HCT116 (cell line): ENCODE results near the gene KMT2E. TPM values are rescaled to one million over a fixed set of nuclear protein-coding genes. Genes with fewer than 3 reads are reported as not detected.

Experiments used
- ATAC-seq: fragments of 200-7000 bp; cut with Tn5 transposase; 2 replicates; pipeline ENCODE4 v1.9.1; 2020; ENCODE audit warnings: mild to moderate bottlenecking, moderate library complexity
- BruUV-seq: library from RNA; stranded (reverse); fragments of 400-500 nt; replicated peaks from 2 replicates; lab custom pipeline; 2021; lab: Mats Ljungman, UMichigan
- CTCF ChIA-PET: fragments of 300-600 bp; sonication (Branson Sonifier 250); formaldehyde crosslinking; loops from one replicate; lab custom pipeline; 2021; ENCODE audit warnings: antibody characterized with exemption; lab: Charles Lee
- POLR2A ChIA-PET: fragments of 300-600, 350-600 bp; sonication (Branson Sonifier 250); formaldehyde crosslinking; loops from one replicate; lab custom pipeline; 2021; ENCODE audit warnings: antibody characterized with exemption; lab: Charles Lee
- RAD21 ChIA-PET, 2 experiments: fragments of 300-600 bp; sonication (Branson Sonifier 250); formaldehyde crosslinking; loops; one replicate each; lab custom pipeline; 2023; ENCODE audit warnings: low total read pairs in 2 of 2; ENCODE audit not compliant: uncharacterized antibody in 2 of 2, unreplicated experiment in 2 of 2, low non-redundant PET in 1 of 2; lab: Charles Lee
- DNase-seq: peaks from one replicate; pipeline ENCODE4 v3.0.0-alpha.2; 2010; ENCODE audit warnings: low read depth, low spot score
- H2AFZ ChIP-seq: fragments of 200-600 bp; shearing (Covaris generic), sonication (generic); 2 replicates; pipeline ENCODE4 v1.6.1; 2017; ENCODE audit warnings: low read depth, mixed run types, mixed read lengths, antibody characterized with exemption, low read length; ENCODE audit not compliant: poor library complexity, severe bottlenecking
- H3K27ac ChIP-seq: 2 replicates; pipeline ENCODE4 v1.5.1; 2012; ENCODE audit warnings: low read depth, low read length
- H3K27me3 ChIP-seq: fragments of 200-600 bp; sonication (generic); 2 replicates; pipeline ENCODE4 v1.6.1; 2016; ENCODE audit warnings: mixed run types, low read length, mixed read lengths; ENCODE audit not compliant: insufficient read depth
- H3K36me3 ChIP-seq, 2 experiments: fragments of 200-500 bp in 1 of 2; fragments of 200-600 bp in 1 of 2; sonication (Bioruptor generic) in 1 of 2; sonication (generic) in 1 of 2; 2 replicates each; pipeline versions ENCODE4 v1.5.1 to v1.6.1; 2014 to 2016; ENCODE audit warnings: low read length in 2 of 2, inconsistent platforms in 1 of 2, mixed read lengths in 1 of 2, mixed run types in 1 of 2; ENCODE audit not compliant: insufficient read depth in 2 of 2, control insufficient read depth in 1 of 2
- H3K4me1 ChIP-seq, 2 experiments: fragments of 200-600 bp in 1 of 2; sonication (generic) in 1 of 2; 2 replicates each; pipeline versions ENCODE4 v1.5.1 to v1.6.1; 2012 to 2017; ENCODE audit warnings: low read length in 2 of 2, inconsistent platforms in 1 of 2, mild to moderate bottlenecking in 1 of 2, mixed read lengths in 1 of 2, mixed run types in 1 of 2, moderate library complexity in 1 of 2; ENCODE audit not compliant: insufficient read depth in 2 of 2, control insufficient read depth in 1 of 2
- H3K4me2 ChIP-seq: fragments of 200-600 bp; sonication (generic); 2 replicates; pipeline ENCODE4 v1.6.1; 2017; ENCODE audit warnings: mixed run types, low read length, mixed read lengths
- H3K4me3 ChIP-seq, 2 experiments: fragments of 200-600 bp in 1 of 2; sonication (generic) in 1 of 2; replicated peaks in 1 of 2; 2 replicates each; pipeline ENCODE4 v1.5.1; 2011 to 2016; ENCODE audit warnings: low read length in 2 of 2, control low read depth in 1 of 2, low read depth in 1 of 2, mild to moderate bottlenecking in 1 of 2, mixed read lengths in 1 of 2, mixed run types in 1 of 2
- H3K79me2 ChIP-seq: fragments of 200-600 bp; sonication (generic); 2 replicates; pipeline ENCODE4 v1.6.1; 2017; ENCODE audit warnings: mild to moderate bottlenecking, mixed run types, low read length, moderate library complexity, mixed read lengths; ENCODE audit not compliant: insufficient read depth
- H3K9ac ChIP-seq: fragments of 200-600 bp; sonication (generic); 2 replicates; pipeline ENCODE4 v1.6.1; 2016; ENCODE audit warnings: low read length, mixed read lengths
- H3K9me2 ChIP-seq: fragments of 200-600 bp; sonication (generic), shearing (Covaris generic); 2 replicates; pipeline ENCODE4 v1.6.1; 2017; ENCODE audit warnings: mixed run types, mild to moderate bottlenecking, moderate library complexity; ENCODE audit not compliant: insufficient read depth
- H3K9me3 ChIP-seq, 2 experiments: fragments of 200-500 bp in 1 of 2; fragments of 200-600 bp in 1 of 2; sonication (Bioruptor generic) in 1 of 2; sonication (generic) in 1 of 2; 2 replicates each; pipeline ENCODE4 v1.6.1; 2014 to 2017; ENCODE audit warnings: low read length in 2 of 2, mixed read lengths in 2 of 2, inconsistent platforms in 1 of 2, low read depth in 1 of 2, mild to moderate bottlenecking in 1 of 2, mixed run types in 1 of 2, moderate library complexity in 1 of 2; ENCODE audit not compliant: control insufficient read depth in 1 of 2, insufficient read depth in 1 of 2
- H4K20me1 ChIP-seq: fragments of 200-600 bp; sonication (generic), shearing (Covaris generic); 2 replicates; pipeline ENCODE4 v1.6.1; 2017; ENCODE audit warnings: mixed run types, mild to moderate bottlenecking, moderate library complexity; ENCODE audit not compliant: insufficient read depth
- CEBPB ChIP-seq: IDR thresholded peaks from 2 replicates; pipeline ENCODE4 v1.6.1; 2012; ENCODE audit warnings: low read depth
- ELF1 ChIP-seq: IDR thresholded peaks from 2 replicates; pipeline ENCODE4 v1.6.1; 2012; ENCODE audit warnings: low read depth, borderline replicate concordance
- EZH2 ChIP-seq: fragments of 200-600 bp; sonication (generic); IDR thresholded peaks from 2 replicates; pipeline ENCODE4 v1.6.1; 2017; ENCODE audit warnings: antibody characterized with exemption, mixed run types
- EZH2phosphoT487 ChIP-seq: fragments of 200-600 bp; IDR thresholded peaks from 2 replicates; pipeline ENCODE4 v1.6.1; 2018; ENCODE audit warnings: antibody characterized with exemption, borderline replicate concordance
- FOSL1 ChIP-seq: IDR thresholded peaks from 2 replicates; pipeline ENCODE4 v1.6.1; 2012; ENCODE audit warnings: low read depth
- POLR2AphosphoS5 ChIP-seq: IDR thresholded peaks from 2 replicates; pipeline ENCODE4 v1.6.1; 2011; ENCODE audit warnings: mild to moderate bottlenecking, low read depth, low read length, moderate library complexity
- SP1 ChIP-seq: IDR thresholded peaks from 2 replicates; pipeline ENCODE4 v1.6.1; 2012; ENCODE audit warnings: low read depth
- SRF ChIP-seq: IDR thresholded peaks from 2 replicates; pipeline ENCODE4 v1.6.1; 2012; ENCODE audit warnings: low read depth
- intact Hi-C: fragments of 100-400 bp; cut with micrococcal nuclease; formaldehyde crosslinking; loops from 2 replicates; pipeline ENCODE4 v1.10.0; 2022
- total RNA-seq: library from RNA; stranded (reverse); gene quantifications from one replicate; pipeline ENCODE4 v1.2.1, GENCODE V29; 2021; ENCODE audit not compliant: unreplicated experiment
- TF ChIP-seq, protein P1 (sequence below): IDR thresholded peaks from 2 replicates; pipeline ENCODE4 v1.6.1; 2012; ENCODE audit warnings: low read depth
- TF ChIP-seq, protein P2 (sequence below): IDR thresholded peaks from 2 replicates; pipeline ENCODE4 v1.6.1; 2012

Gene KMT2E
- total RNA-seq, 1 experiment from 2014 or later = 39.8 TPM

DNA sequence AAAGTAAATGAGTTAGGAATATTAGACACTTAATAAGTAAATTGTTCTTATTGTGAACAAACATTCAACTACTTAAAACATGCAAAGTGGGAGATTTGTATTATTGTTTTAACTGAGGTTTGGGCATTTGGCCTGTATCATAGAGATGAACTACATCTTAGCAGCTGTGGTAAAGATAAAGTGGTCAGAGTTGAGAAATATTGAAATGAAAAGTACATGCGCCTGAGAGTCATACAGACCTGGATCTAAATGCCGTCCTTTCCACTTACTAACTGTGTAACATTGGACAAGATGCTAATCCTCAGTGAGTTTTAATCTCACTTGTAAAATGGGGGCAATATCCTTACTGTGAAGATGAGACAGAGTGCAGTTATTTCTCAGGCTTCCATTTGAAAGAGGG is 74.5 kb downstream of the KMT2E start:
- no peak overlapping the region for H3K9ac ChIP-seq
- CTCF ChIA-PET = no interaction called here
- no peaks in the 10 kb centered on the region for H3K9me3 ChIP-seq
- H4K20me1 ChIP-seq = 0 out of 2 replicates have a peak, but pooled peaks cover 3% of the 10 kb centered on the region
- H3K4me2 ChIP-seq = no peak overlapping the region
- TF ChIP-seq SRF (no peak), FOSL1 (no peak), EZH2 (no peak), CEBPB (no peak), POLR2AphosphoS5 (no peak), EZH2phosphoT487 (no peak), SP1 (no peak), ELF1 (no peak)
- TF ChIP-seq, protein P1, sequence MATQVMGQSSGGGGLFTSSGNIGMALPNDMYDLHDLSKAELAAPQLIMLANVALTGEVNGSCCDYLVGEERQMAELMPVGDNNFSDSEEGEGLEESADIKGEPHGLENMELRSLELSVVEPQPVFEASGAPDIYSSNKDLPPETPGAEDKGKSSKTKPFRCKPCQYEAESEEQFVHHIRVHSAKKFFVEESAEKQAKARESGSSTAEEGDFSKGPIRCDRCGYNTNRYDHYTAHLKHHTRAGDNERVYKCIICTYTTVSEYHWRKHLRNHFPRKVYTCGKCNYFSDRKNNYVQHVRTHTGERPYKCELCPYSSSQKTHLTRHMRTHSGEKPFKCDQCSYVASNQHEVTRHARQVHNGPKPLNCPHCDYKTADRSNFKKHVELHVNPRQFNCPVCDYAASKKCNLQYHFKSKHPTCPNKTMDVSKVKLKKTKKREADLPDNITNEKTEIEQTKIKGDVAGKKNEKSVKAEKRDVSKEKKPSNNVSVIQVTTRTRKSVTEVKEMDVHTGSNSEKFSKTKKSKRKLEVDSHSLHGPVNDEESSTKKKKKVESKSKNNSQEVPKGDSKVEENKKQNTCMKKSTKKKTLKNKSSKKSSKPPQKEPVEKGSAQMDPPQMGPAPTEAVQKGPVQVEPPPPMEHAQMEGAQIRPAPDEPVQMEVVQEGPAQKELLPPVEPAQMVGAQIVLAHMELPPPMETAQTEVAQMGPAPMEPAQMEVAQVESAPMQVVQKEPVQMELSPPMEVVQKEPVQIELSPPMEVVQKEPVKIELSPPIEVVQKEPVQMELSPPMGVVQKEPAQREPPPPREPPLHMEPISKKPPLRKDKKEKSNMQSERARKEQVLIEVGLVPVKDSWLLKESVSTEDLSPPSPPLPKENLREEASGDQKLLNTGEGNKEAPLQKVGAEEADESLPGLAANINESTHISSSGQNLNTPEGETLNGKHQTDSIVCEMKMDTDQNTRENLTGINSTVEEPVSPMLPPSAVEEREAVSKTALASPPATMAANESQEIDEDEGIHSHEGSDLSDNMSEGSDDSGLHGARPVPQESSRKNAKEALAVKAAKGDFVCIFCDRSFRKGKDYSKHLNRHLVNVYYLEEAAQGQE = no peak
- TF ChIP-seq, protein P2, sequence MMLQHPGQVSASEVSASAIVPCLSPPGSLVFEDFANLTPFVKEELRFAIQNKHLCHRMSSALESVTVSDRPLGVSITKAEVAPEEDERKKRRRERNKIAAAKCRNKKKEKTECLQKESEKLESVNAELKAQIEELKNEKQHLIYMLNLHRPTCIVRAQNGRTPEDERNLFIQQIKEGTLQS = no peak
- intact Hi-C loops = no loop called here
- DNase-seq (no peak), ATAC-seq (no peak)
- H3K9me2 ChIP-seq = no peaks in the 10 kb centered on the region
- RAD21 ChIA-PET = no interaction called here
- H3K79me2 ChIP-seq = no peaks in the 10 kb centered on the region; the same call in 1 of the 2 replicates
- H3K4me3 ChIP-seq = no peak overlapping the region
- H3K4me1 ChIP-seq = peaks cover 5% of the 10 kb centered on the region in 2 experiments; a peak in 3 of 4 replicates
- peaks cover 0 to 6% of the 10 kb centered on the region in 2 experiments; a peak in 1 of 4 replicates for H3K36me3 ChIP-seq
- H3K27me3 ChIP-seq = no peaks in the 10 kb centered on the region
- H3K27ac ChIP-seq = no peak overlapping the region
- BruUV-seq = no TSS peak
- no peak overlapping the region for H2AFZ ChIP-seq
- POLR2A ChIA-PET = no interaction called here
